HepG2 (cell line): ENCODE results near the gene PPOX. TPM values are rescaled to one million over a fixed set of nuclear protein-coding genes. Genes with fewer than 3 reads are reported as not detected.

Experiments
- ARNT2 ChIP-seq: sonication (generic); formaldehyde crosslinking; IDR thresholded peaks from 2 replicates; pipeline ENCODE4 v1.8.0; 2022; ENCODE audit warnings: mild to moderate bottlenecking, low read depth, missing genetic modification reagents, moderate library complexity
- ASH2L ChIP-seq: fragments of 300-600, 200-600 bp; sonication (generic); IDR thresholded peaks from 2 replicates; pipeline ENCODE4 v1.7.0; 2017; ENCODE audit warnings: low read depth, mild to moderate bottlenecking, moderate library complexity, mixed read lengths, low read length; ENCODE audit not compliant: insufficient read length
- ATAD3A ChIP-seq: sonication (generic); formaldehyde crosslinking; IDR thresholded peaks from 2 replicates; pipeline ENCODE4 v1.4.0; 2020; ENCODE audit warnings: missing genetic modification reagents
- BRF2 ChIP-seq: sonication (generic); formaldehyde crosslinking; IDR thresholded peaks from 2 replicates; pipeline ENCODE4 v1.8.1; 2022; ENCODE audit warnings: mild to moderate bottlenecking, missing genetic modification reagents
- KDM1A ChIP-seq: IDR thresholded peaks from 2 replicates; pipeline ENCODE4 v1.6.1; 2016; ENCODE audit warnings: missing compliant biosample characterization
- KDM3A ChIP-seq: IDR thresholded peaks from 2 replicates; pipeline ENCODE4 v1.6.1; 2018; ENCODE audit warnings: low read depth, missing compliant biosample characterization
- MTA1 ChIP-seq: sonication (generic); formaldehyde crosslinking; IDR thresholded peaks from 2 replicates; pipeline ENCODE4 v1.4.0; 2020; ENCODE audit warnings: missing genetic modification reagents, mild to moderate bottlenecking, borderline replicate concordance
- MTF1 ChIP-seq: sonication (generic); formaldehyde crosslinking; IDR thresholded peaks from 2 replicates; pipeline ENCODE4 v1.5.0; 2020; ENCODE audit warnings: missing genetic modification reagents
- MYPOP ChIP-seq: sonication (generic); formaldehyde crosslinking; IDR thresholded peaks from 2 replicates; pipeline ENCODE4 v1.8.1; 2023; ENCODE audit warnings: mild to moderate bottlenecking, moderate library complexity, missing genetic modification reagents
- PLRG1 ChIP-seq: fragments of 450-650 bp; conservative IDR thresholded peaks from 2 replicates; pipeline ENCODE4 v1.6.1; 2016
- SETDB1 ChIP-seq: sonication (generic); formaldehyde crosslinking; IDR thresholded peaks from 2 replicates; pipeline ENCODE4 v1.5.1; 2020; ENCODE audit warnings: missing genetic modification reagents, mild to moderate bottlenecking, borderline replicate concordance
- TFAP4 ChIP-seq: sonication (generic); IDR thresholded peaks from 2 replicates; pipeline ENCODE4 v1.6.1; 2016; ENCODE audit warnings: low read depth, borderline replicate concordance
- ZBTB38 ChIP-seq: sonication (generic); formaldehyde crosslinking; IDR thresholded peaks from 2 replicates; pipeline ENCODE4 v1.5.1; 2020; ENCODE audit warnings: mild to moderate bottlenecking, missing genetic modification reagents
- ZBTB49 ChIP-seq: sonication (generic); formaldehyde crosslinking; IDR thresholded peaks from 2 replicates; pipeline ENCODE4 v1.4.0; 2020; ENCODE audit warnings: missing genetic modification reagents, borderline replicate concordance
- ZNF235 ChIP-seq: sonication (generic); formaldehyde crosslinking; IDR thresholded peaks from 2 replicates; pipeline ENCODE4 v1.8.1; 2023; ENCODE audit warnings: mild to moderate bottlenecking, missing genetic modification reagents, borderline replicate concordance
- ZNF24 ChIP-seq: fragments of 450-650 bp; IDR thresholded peaks from 2 replicates; pipeline ENCODE4 v1.6.1; 2017; ENCODE audit warnings: antibody characterized with exemption, mild to moderate bottlenecking
- ZNF282 ChIP-seq: fragments of 450-650 bp; IDR thresholded peaks from 2 replicates; pipeline ENCODE4 v1.6.1; 2018; ENCODE audit not compliant: partially characterized antibody
- ZNF34 ChIP-seq: sonication (generic); formaldehyde crosslinking; IDR thresholded peaks from 2 replicates; pipeline ENCODE4 v1.4.0; 2020; ENCODE audit warnings: mild to moderate bottlenecking, missing genetic modification reagents, borderline replicate concordance
- ZNF484 ChIP-seq: sonication (generic); formaldehyde crosslinking; IDR thresholded peaks from 2 replicates; pipeline ENCODE4 v1.5.1; 2020; ENCODE audit warnings: mild to moderate bottlenecking, low read depth, missing genetic modification reagents, borderline replicate concordance
- ZNF503 ChIP-seq: sonication (generic); formaldehyde crosslinking; IDR thresholded peaks from 2 replicates; pipeline ENCODE4 v1.4.0; 2020; ENCODE audit warnings: missing genetic modification reagents
- ZNF547 ChIP-seq: sonication (generic); formaldehyde crosslinking; IDR thresholded peaks from 2 replicates; pipeline ENCODE4 v1.5.1; 2020; ENCODE audit warnings: mild to moderate bottlenecking, missing genetic modification reagents
- ZNF670 ChIP-seq: sonication (generic); formaldehyde crosslinking; IDR thresholded peaks from 2 replicates; pipeline ENCODE4 v1.8.0; 2022; ENCODE audit warnings: mild to moderate bottlenecking, missing genetic modification reagents, borderline replicate concordance
- ZNF780A ChIP-seq: sonication (generic); formaldehyde crosslinking; IDR thresholded peaks from 2 replicates; pipeline ENCODE4 v1.8.0; 2022; ENCODE audit warnings: mild to moderate bottlenecking, missing genetic modification reagents, moderate library complexity
- polyA plus RNA-seq, 8 experiments: library from polyadenylated mRNA; depleted of rRNA in 3 of 8; stranded (reverse) in 7 of 8; unstranded in 1 of 8; fragments of >200 nt; fragmentation: Illumina TruSeq in 4 of 8; extraction: Trizol in 4 of 8; gene quantifications; 2 replicates each; pipeline versions ENCODE4 v1.2.1 to v1.2.3, GENCODE V29; 2011 to 2016; ENCODE audit warnings: low read depth in 4 of 8, missing spikeins in 1 of 8, mixed read lengths in 1 of 8; ENCODE audit not compliant: insufficient read depth in 1 of 8
- total RNA-seq, 5 experiments: library from RNA; depleted of rRNA; stranded (reverse); fragments of >200 nt; fragmentation: Illumina TruSeq; extraction: Trizol; gene quantifications; 2 replicates each; pipeline ENCODE4 v1.2.3, GENCODE V29; 2016; ENCODE audit warnings: low read depth in 1 of 5

PPOX gene
- total and polyA plus RNA-seq, 2 of the 13 experiments (the other 11 are each of a cell fraction or from before 2014, with no cell fraction given), result 15.5 to 27.7 TPM

- peak; percentile 32; the same call in 1 of the 2 replicates for TF ChIP-seq ZNF503 (CRISPR knock-in tag)
- no peak for TF ChIP-seq ARNT2
- TF ChIP-seq PLRG1, result no peak
- TF ChIP-seq ZNF484 (CRISPR knock-in tag), result no peak
- no peak for TF ChIP-seq ZNF670 (CRISPR knock-in tag)
- TF ChIP-seq ZBTB49 (CRISPR knock-in tag), result no peak
- TF ChIP-seq ATAD3A (CRISPR knock-in tag), result no peak
- no peak for TF ChIP-seq SETDB1 (CRISPR knock-in tag)
- TF ChIP-seq MTA1 (CRISPR knock-in tag), result no peak
- TF ChIP-seq BRF2 (CRISPR knock-in tag), result no peak
- TF ChIP-seq MTF1 (CRISPR knock-in tag), result no peak
- no peak for TF ChIP-seq ZNF24
- TF ChIP-seq KDM1A, result no peak
- TF ChIP-seq ZNF282, result no peak
- TF ChIP-seq MYPOP (CRISPR knock-in tag), result no peak
- no peak for TF ChIP-seq ZNF547 (CRISPR knock-in tag)
- TF ChIP-seq ZBTB38 (CRISPR knock-in tag), result peak; percentile 80
- no peak for TF ChIP-seq ZNF235 (CRISPR knock-in tag)
- TF ChIP-seq KDM3A (CRISPR knock-in tag), result peak; percentile 72; the same call in 1 of the 2 replicates
- TF ChIP-seq TFAP4, result peak; percentile 38; the same call in 1 of the 2 replicates
- no peak for TF ChIP-seq ZNF34 (CRISPR knock-in tag)
- TF ChIP-seq ASH2L, result peak; percentile 87
- no peak for TF ChIP-seq ZNF780A (CRISPR knock-in tag)
Observed at GRCh38 chr1:161117759-161118581, 48.3 kb upstream of the PPOX start, which contains the start of the genes NIT1 and PFDN2 (continued).
